Activated CD4-positive, alpha-beta memory T cell treated with anti-CD3 and anti-CD28 coated beads for 36 hours (primary cell): ENCODE data around the gene IP6K3. TPM values are rescaled to one million over a fixed set of nuclear protein-coding genes. Genes with fewer than 3 reads are reported as not detected.

Source experiments
- CTCF ChIA-PET: fragments of 350-600 bp; sonication (Branson Sonifier 250); formaldehyde crosslinking; loops from one replicate; lab custom pipeline; 2021; ENCODE audit warnings: antibody characterized with exemption, inconsistent platforms; lab: Charles Lee
- POLR2A ChIA-PET: fragments of 350-600 bp; sonication (Branson Sonifier 250); formaldehyde crosslinking; loops from one replicate; lab custom pipeline; 2021; ENCODE audit warnings: antibody characterized with exemption; lab: Charles Lee
- DNase-seq: peaks from one replicate; pipeline ENCODE4 v3.0.0-alpha.2; 2020
- H3K27ac Mint-ChIP-seq: one replicate; pipeline ENCODE4 v1.8.0; 2021; ENCODE audit warnings: mixed read lengths
- H3K27me3 Mint-ChIP-seq: one replicate; pipeline ENCODE4 v1.8.0; 2021; ENCODE audit warnings: mixed read lengths
- H3K36me3 Mint-ChIP-seq: one replicate; pipeline ENCODE4 v1.8.0; 2021; ENCODE audit warnings: mixed read lengths
- H3K4me1 Mint-ChIP-seq: one replicate; pipeline ENCODE4 v1.8.0; 2021; ENCODE audit warnings: low read depth, mixed read lengths
- H3K4me3 Mint-ChIP-seq: one replicate; pipeline ENCODE4 v1.8.0; 2021; ENCODE audit warnings: mild to moderate bottlenecking, mixed read lengths
- H3K9me3 Mint-ChIP-seq: one replicate; pipeline ENCODE4 v1.8.0; 2021; ENCODE audit warnings: mixed read lengths
- intact Hi-C: fragments of 100-400 bp; cut with micrococcal nuclease; formaldehyde crosslinking; loops from one replicate; pipeline ENCODE4 v1.15.1; 2023
- total RNA-seq, 2 experiments: library from RNA; stranded (reverse); gene quantifications; one replicate each; pipeline ENCODE4 v1.2.3, GENCODE V29; 2021

IP6K3 gene
- total RNA-seq, 2 experiments from 2014 or later, result not detected

DNA sequence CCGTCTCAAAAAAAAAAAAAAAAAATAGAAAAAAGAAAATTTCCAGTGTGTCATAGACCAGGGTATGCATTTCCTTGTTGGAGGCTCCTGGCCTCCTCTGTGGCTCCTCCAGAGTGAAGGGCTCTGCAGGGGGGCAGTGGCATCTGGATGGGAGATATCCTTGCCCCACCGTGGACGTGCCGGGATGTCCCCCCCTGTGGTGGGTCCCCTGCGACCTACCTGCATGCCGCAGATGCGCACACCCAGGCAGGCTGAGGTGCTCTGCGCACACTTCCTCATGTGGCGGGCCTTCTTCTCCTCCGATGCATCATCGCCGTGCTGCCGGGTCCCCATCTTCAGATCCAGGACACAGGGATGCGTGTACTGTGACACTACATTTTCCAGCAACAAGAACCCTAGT is 21.5 kb downstream of the IP6K3 start:
- CTCF ChIA-PET, result no interaction called here
- H3K4me1 Mint-ChIP-seq, result peaks cover 13% of the 10 kb centered on the region
- intact Hi-C loops, result no loop called here
- H3K36me3 Mint-ChIP-seq, result no peaks in the 10 kb centered on the region
- H3K27ac Mint-ChIP-seq, result no peak overlapping the region
- no peak for DNase-seq
- POLR2A ChIA-PET, result no interaction called here
- no peaks in the 10 kb centered on the region for H3K9me3 Mint-ChIP-seq
- H3K27me3 Mint-ChIP-seq, result peaks cover 7% of the 10 kb centered on the region
- H3K4me3 Mint-ChIP-seq, result no peak overlapping the region

DNA sequence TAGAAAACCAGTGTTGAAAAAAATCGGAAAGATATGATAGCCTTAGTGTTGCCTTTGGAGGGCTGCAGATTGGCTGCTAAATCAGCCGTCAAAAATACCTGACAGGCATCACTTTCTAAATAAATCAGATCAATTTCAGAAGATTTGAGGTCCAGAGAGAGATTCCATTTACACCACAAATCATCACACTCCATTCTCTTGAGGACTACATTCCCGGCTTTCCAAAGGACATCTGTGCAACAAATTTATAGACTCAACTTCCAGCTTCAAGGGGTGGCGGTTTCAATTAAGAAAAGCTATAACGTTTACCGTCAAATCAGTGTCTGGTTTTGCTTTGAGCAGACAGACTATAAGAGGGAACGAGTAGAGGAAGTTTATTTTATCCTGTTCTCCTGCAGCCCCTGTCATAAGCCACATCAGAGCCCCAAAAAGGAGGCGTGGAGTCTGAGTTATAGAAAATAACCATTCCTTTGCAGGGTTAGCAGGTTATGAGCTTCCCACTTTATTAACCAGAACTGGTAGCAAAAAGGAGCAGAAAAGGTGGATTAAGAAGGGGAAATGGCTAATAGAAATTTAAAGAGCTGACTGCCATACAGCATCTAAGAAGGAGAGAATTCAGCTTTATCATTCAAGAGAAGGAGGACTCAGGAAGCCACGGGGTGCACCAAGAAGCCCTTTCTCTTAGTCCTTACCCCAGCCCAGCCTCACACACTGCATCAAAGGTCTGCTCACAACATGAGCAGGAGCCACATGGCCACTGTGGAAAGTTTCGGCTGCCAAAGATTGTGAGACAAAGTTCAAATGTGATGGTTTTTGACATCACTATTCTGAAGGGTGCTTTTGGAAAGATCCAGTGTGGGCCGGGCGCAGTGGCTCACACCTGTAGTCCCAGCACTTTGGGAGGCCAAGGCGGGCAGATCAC is 22.3 kb downstream of the IP6K3 start:
- ChIA-PET POLR2A (no interaction called here), CTCF (interaction anchor here (1.0 kb wide), 1 partner anchor 13 kb away, joined by 5 read pairs; the partner anchor contains the start of gene UQCC2)
- DNase-seq, result no peak
- no peaks in the 10 kb centered on the region for H3K9me3 Mint-ChIP-seq
- no peak overlapping the region for H3K4me3 Mint-ChIP-seq
- H3K27ac Mint-ChIP-seq, result no peak overlapping the region
- no peaks in the 10 kb centered on the region for H3K36me3 Mint-ChIP-seq
- peaks cover 7% of the 10 kb centered on the region for H3K27me3 Mint-ChIP-seq
- H3K4me1 Mint-ChIP-seq, result peaks cover 13% of the 10 kb centered on the region
- intact Hi-C loops, result no loop called here

DNA sequence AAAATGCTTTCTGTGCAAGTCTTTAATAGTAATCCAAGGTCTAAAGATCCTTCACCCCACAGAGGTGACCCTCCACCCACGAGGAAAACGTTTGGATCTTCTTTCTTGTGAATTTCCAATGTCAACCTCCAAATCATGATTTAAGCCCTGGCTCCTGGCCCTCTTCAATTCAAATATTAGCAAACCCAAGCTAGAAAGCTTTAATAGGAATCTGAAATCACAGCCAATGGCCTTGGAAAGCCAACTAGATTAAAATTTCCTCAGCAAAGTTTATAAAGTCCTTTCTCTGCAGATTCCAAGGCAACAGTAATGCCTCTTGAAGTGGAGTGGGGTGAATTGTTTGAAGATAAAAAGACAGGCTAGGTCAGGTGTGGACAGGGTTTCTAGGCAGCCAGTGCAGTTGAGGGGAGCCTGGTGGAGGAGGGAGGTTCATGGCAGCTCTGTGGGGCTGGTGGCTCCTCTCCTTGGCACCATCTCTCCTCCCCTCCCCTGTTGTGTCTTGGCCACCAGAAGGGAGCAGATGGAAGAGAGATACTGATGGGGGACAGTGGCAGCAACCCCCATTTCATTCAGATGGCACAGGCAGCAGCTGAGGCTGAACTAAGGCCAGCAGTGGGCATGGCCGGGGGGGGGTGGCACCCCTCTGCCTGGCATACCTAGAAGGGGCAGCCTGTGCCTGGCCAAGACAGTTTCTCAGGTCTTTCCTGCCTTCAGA is 23.2 kb downstream of the IP6K3 start:
- DNase-seq, result no peak
- Mint-ChIP-seq H3K27me3 (peaks cover 7% of the 10 kb centered on the region), H3K27ac (no peak overlapping the region), H3K9me3 (no peaks in the 10 kb centered on the region), H3K36me3 (no peaks in the 10 kb centered on the region), H3K4me1 (peaks cover 13% of the 10 kb centered on the region), H3K4me3 (no peak overlapping the region)
- ChIA-PET POLR2A (no interaction called here), CTCF (interaction anchor here (1.0 to 1.3 kb wide), 3 partner anchors 12 to 21 kb away, joined by 4 to 5 read pairs (median 4); partner anchors contain the start of gene UQCC2)
- intact Hi-C loops, result no loop called here

DNA sequence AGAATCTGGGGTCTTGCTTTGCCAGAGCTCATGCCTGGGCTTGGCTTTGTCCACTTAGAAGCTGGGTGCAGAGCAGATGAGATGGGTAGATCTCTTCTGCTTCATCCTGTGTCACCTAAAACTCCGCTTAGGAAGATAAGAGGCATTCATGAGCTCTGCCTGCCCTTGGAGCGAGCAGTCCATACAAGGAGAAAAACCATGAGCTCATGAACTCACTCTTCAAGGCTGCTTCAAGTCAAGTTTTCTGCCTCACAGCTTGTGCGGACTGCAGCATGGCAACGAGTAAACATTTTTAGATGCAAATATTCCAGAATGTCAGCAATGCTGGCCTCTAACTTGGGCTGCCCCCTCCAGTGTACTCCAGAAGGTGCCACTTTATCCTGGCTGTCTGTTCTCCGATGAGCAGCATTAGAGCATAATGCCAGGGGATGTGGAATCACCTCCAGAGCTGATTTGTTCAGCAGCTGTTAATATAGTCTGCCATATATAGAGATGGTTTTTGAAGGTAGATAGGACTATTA is 24.5 kb downstream of the IP6K3 start:
- H3K27ac Mint-ChIP-seq, result no peak overlapping the region
- intact Hi-C loops, result no loop called here
- no peak for DNase-seq
- ChIA-PET POLR2A (no interaction called here), CTCF (interaction anchor here (1.2 to 1.3 kb wide), 2 partner anchors 11 to 132 kb away, joined by 4 read pairs; partner anchors contain the start of gene UQCC2)
- peaks cover 13% of the 10 kb centered on the region for H3K4me1 Mint-ChIP-seq
- no peaks in the 10 kb centered on the region for H3K36me3 Mint-ChIP-seq
- no peak overlapping the region for H3K4me3 Mint-ChIP-seq
- peaks cover 7% of the 10 kb centered on the region for H3K27me3 Mint-ChIP-seq
- H3K9me3 Mint-ChIP-seq, result no peaks in the 10 kb centered on the region

DNA sequence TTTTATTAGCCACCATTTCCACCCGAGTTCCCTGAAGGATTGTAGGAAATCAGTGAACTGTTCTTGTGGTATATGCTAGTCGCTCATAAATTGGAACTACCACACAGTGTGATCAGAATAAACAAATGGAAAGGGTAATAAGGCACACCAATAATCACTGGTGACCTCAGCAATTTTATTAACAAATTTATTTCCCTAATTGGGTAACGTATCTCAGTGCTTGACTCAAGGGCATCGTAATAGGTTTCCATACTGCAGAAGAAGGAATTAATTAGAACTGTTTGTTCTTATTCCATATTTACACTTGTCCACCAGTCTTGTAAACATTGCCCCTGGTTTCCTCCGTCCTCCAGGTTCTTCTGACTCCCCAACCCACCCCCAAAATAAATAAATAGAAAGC is 25.2 kb downstream of the IP6K3 start:
- H3K36me3 Mint-ChIP-seq, result no peaks in the 10 kb centered on the region
- POLR2A ChIA-PET, result interaction anchor here (0.6 kb wide), 1 partner anchor 12 kb away, joined by 3 read pairs; no protein-coding TSS in a partner anchor
- H3K4me1 Mint-ChIP-seq, result peaks cover 13% of the 10 kb centered on the region
- no peak for DNase-seq
- no peak overlapping the region for H3K4me3 Mint-ChIP-seq
- H3K27ac Mint-ChIP-seq, result no peak overlapping the region
- intact Hi-C loops, result no loop called here
- no peaks in the 10 kb centered on the region for H3K9me3 Mint-ChIP-seq
- CTCF ChIA-PET, result interaction anchor here (1.2 to 1.8 kb wide), 2 partner anchors 50 to 131 kb away, joined by 4 to 6 read pairs; no protein-coding TSS in a partner anchor
- H3K27me3 Mint-ChIP-seq, result peaks cover 7% of the 10 kb centered on the region

DNA sequence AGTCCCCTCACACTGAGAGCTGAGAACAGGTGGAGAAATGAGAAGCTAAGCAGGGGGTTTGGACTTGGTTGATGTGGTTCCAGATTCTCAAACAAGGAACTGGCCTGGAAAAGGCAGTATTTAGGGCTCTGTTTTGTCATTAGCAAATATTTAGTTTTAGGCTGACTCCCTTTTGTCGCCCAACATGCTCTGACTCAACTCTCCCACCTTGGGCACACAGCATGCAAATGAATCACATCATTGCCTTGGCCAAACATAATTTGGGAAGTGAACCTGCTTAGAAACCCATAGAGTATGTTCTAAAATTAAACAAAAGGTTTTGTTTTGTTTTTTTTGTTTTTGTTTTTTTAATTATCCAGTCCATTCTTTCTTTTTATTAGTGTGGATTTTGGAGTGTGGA is 25.7 kb downstream of the IP6K3 start:
- CTCF ChIA-PET, result interaction anchor here (1.8 kb wide), 1 partner anchor 51 kb away, joined by 6 read pairs; no protein-coding TSS in a partner anchor
- peaks cover 13% of the 10 kb centered on the region for H3K4me1 Mint-ChIP-seq
- DNase-seq, result no peak
- peaks cover 7% of the 10 kb centered on the region for H3K27me3 Mint-ChIP-seq
- POLR2A ChIA-PET, result interaction anchor here (0.6 kb wide), 1 partner anchor 12 kb away, joined by 3 read pairs; no protein-coding TSS in a partner anchor
- intact Hi-C loops, result no loop called here
- no peaks in the 10 kb centered on the region for H3K9me3 Mint-ChIP-seq
- no peaks in the 10 kb centered on the region for H3K36me3 Mint-ChIP-seq
- no peak overlapping the region for H3K27ac Mint-ChIP-seq
- H3K4me3 Mint-ChIP-seq, result no peak overlapping the region

DNA sequence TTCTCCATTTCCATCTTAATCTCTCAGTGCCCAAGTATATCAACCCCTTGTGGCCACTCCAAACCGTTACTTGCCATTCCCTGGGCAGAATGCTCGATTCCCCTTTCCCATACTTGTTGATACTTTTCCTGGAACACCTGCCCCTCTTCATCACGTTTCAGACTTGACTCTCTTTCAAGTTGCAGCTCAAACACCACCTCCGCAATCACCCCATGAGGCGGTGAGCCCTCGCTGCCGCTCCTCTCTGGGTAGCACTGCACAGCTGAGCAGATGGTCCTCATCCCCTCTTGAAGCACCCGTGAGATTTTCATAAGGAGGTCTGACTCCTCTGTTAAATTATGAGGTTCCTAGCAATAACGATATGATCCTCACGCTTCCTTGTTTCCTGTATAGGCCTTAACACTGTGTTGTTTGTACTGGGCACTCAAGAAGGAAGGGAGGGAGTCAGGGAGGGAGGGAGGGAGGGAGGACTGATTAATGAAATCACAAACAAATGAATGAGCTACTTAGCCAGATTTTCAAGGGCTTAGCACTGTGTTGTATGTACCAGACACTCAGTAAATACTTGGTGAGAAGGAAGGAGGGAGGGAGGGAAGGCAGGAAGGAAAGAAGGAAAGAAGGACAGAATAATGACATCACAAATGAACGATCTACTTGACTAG is 27.2 kb downstream of the IP6K3 start:
- intact Hi-C loops, result no loop called here
- ChIA-PET POLR2A (no interaction called here), CTCF (interaction anchor here (0.6 to 1.8 kb wide), 2 partner anchors 41 to 52 kb away, joined by 3 to 6 read pairs; no protein-coding TSS in a partner anchor)
- no peaks in the 10 kb centered on the region for H3K9me3 Mint-ChIP-seq
- no peak overlapping the region for H3K4me3 Mint-ChIP-seq
- H3K27ac Mint-ChIP-seq, result no peak overlapping the region
- peaks cover 9% of the 10 kb centered on the region for H3K4me1 Mint-ChIP-seq
- no peak for DNase-seq
- no peaks in the 10 kb centered on the region for H3K36me3 Mint-ChIP-seq
- H3K27me3 Mint-ChIP-seq, result peaks cover 7% of the 10 kb centered on the region

DNA sequence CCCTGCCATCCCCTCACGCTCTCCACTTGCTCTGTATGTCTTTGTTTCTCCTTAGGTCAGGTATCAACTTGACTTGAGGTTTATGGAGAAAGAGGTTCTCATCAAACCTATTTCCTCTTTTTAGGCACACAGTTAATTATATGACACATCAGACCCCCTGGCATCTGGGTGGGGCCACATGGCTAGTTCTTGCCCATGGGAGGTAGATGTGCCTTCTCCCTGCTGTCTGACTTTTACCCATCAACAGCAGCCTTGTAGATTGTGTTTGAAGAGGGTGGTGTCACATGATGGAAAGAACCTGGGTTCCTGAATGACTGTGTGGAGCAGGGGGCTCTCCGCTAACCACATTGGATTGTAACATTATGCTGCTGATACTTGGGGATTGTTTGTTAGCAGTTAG is 28.0 kb downstream of the IP6K3 start:
- peaks cover 7% of the 10 kb centered on the region for H3K27me3 Mint-ChIP-seq
- intact Hi-C loops, result no loop called here
- peaks cover 2% of the 10 kb centered on the region for H3K4me1 Mint-ChIP-seq
- H3K4me3 Mint-ChIP-seq, result no peak overlapping the region
- DNase-seq, result no peak
- ChIA-PET POLR2A (no interaction called here), CTCF (interaction anchor here (0.6 kb wide), 1 partner anchor 42 kb away, joined by 3 read pairs; no protein-coding TSS in a partner anchor)
- H3K27ac Mint-ChIP-seq, result no peak overlapping the region
- H3K36me3 Mint-ChIP-seq, result no peaks in the 10 kb centered on the region
- H3K9me3 Mint-ChIP-seq, result no peaks in the 10 kb centered on the region

DNA sequence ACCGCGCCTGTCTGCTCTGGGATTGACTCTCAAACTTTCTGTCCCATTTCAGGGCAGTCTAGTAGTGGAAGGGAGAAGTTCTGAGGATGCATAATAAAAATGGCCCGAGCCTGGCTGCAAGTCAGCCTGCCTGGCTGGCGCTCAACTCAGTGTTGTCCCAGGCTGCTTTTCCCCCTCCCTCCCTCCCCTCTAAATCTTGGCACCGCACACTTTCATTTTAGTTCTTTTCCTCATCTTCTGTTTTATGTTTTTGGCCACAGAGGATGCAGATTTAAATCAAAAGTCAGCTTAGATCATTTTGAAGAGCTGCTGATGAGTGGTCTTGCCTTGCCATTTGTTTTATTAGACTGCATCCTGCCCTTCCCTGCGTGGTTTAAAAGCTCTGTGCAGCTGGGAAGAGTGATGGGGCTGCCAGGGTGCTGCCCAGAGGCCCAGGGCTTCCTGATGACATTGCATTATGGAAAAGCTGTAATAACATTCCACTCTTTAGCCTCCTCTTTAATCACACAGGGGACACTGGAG is 28.7 kb downstream of the IP6K3 start:
- Mint-ChIP-seq H3K36me3 (no peaks in the 10 kb centered on the region), H3K4me1 (no peaks in the 10 kb centered on the region), H3K27ac (no peak overlapping the region), H3K9me3 (no peaks in the 10 kb centered on the region), H3K4me3 (no peak overlapping the region), H3K27me3 (peaks cover 4% of the 10 kb centered on the region)
- ChIA-PET POLR2A (no interaction called here), CTCF (no interaction called here)
- DNase-seq, result no peak
- intact Hi-C loops, result no loop called here

DNA sequence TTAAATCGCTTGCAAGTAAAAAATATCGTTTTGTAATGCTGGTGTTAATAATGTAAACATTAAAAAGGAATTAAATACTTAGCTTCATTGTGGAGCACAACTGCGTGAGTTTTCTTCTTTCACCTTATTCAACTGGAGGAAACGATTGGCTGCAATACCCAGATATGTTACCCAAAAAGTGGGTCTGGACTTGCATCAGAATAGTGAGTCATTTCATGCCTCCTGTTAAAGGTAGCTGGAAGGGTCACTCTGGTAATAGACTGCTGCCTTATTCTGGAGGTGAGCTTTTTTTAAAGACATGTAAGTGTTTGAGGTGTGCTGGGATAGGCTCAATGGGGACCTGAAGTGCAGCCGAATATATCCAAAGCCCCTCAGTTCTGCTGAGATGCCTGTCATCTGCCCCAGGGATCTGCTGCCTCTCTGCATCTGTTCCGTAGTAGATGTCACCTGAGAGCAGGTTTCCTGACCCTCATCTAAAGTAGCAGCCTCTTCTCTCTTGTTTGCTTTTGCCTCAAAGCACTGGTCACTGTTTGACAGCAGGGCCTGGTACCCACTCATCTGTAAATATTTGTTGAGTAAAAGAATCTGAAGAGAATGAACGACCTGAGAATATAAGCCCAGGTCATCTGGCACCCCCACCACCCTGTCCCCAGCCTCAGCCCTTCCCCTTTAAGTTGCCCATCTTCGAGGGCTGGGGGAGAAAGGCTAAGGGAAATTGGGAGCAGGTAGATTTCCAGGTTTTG is 29.6 kb downstream of the IP6K3 start:
- Mint-ChIP-seq H3K27me3 (peaks cover 3% of the 10 kb centered on the region), H3K4me3 (no peak overlapping the region), H3K27ac (no peak overlapping the region), H3K9me3 (no peaks in the 10 kb centered on the region), H3K36me3 (no peaks in the 10 kb centered on the region), H3K4me1 (peaks cover under 1% of the 10 kb centered on the region)
- no peak for DNase-seq
- intact Hi-C loops, result no loop called here
- POLR2A ChIA-PET, result no interaction called here
- CTCF ChIA-PET, result interaction anchor here (0.6 kb wide), 1 partner anchor 19 kb away, joined by 3 read pairs; no protein-coding TSS in a partner anchor

DNA sequence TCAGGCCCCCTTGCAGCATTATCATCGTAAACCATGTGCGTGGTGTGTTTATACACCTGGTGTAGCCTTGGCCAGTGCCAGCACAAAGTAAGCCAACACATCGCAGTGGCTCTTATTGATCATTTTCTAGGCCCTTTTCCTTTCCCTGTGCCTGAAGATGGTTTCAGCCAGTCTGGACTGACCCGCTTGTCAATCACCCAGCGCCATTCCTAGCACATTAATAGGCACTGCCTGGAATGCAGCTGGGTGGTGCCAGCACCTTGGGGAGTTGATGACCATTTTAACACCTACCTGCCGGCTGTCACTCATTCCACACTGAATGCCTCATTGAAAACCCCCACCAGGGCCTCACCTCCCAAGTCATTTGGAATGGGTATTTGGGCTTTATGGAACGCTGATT is 30.3 kb downstream of the IP6K3 start:
- CTCF ChIA-PET, result interaction anchor here (0.6 kb wide), 1 partner anchor 20 kb away, joined by 3 read pairs; no protein-coding TSS in a partner anchor
- H3K27me3 Mint-ChIP-seq, result no peaks in the 10 kb centered on the region

More for the DNA sequence above, 30.3 kb downstream of the IP6K3 start:
- intact Hi-C loops, result no loop called here
- H3K36me3 Mint-ChIP-seq, result no peaks in the 10 kb centered on the region
- H3K4me3 Mint-ChIP-seq, result no peak overlapping the region
- no peak for DNase-seq
- POLR2A ChIA-PET, result no interaction called here
- H3K4me1 Mint-ChIP-seq, result peaks cover 5% of the 10 kb centered on the region
- no peaks in the 10 kb centered on the region for H3K9me3 Mint-ChIP-seq
- H3K27ac Mint-ChIP-seq, result no peak overlapping the region
